Cardiac muscle cell (in vitro differentiated cells and primary cell): Measurements from ENCODE around the gene PRKG1. TPM values are rescaled to one million over a fixed set of nuclear protein-coding genes. Genes with fewer than 3 reads are reported as not detected.

Experiments
- DNase-seq, 2 donors: peaks; one replicate each; pipeline versions ENCODE4 v3.0.0 to v3.0.0-alpha.2; 2010 to 2017; ENCODE audit warnings: low read depth in 1 of 2, low spot score in 1 of 2
- H3K27ac ChIP-seq: fragments of 200-600 bp; sonication (generic); 2 replicates; pipeline ENCODE4 v1.5.1; 2016
- H3K27me3 ChIP-seq: fragments of 200-600 bp; sonication (generic); 2 replicates; pipeline ENCODE4 v1.6.0; 2016; ENCODE audit warnings: control low read depth
- H3K36me3 ChIP-seq: fragments of 200-600 bp; sonication (generic); 2 replicates; pipeline ENCODE4 v1.5.1; 2016; ENCODE audit warnings: control low read depth
- H3K4me1 ChIP-seq: fragments of 200-600 bp; sonication (generic); 2 replicates; pipeline ENCODE4 v1.8.1; 2017; ENCODE audit warnings: low read depth, mild to moderate bottlenecking, mixed run types
- H3K4me3 ChIP-seq: fragments of 200-600 bp; sonication (generic); 2 replicates; pipeline ENCODE4 v1.5.1; 2016; ENCODE audit warnings: mild to moderate bottlenecking
- H3K9me3 ChIP-seq: fragments of 200-600 bp; sonication (generic); 2 replicates; pipeline ENCODE4 v1.5.1; 2017; ENCODE audit warnings: low read depth, mild to moderate bottlenecking, control low read depth
- polyA plus RNA-seq: library from polyadenylated mRNA; unstranded; fragments of >200 nt; fragmentation: Nextera tagmentation; extraction: Ambion mirVana; gene quantifications from 2 replicates; pipeline ENCODE4 v1.2.1, GENCODE V29; 2016
- total RNA-seq: library from RNA; depleted of rRNA; stranded (reverse); fragments of >200 nt; gene quantifications from 2 replicates; pipeline ENCODE4 v1.2.3, GENCODE V29; 2016
- TF ChIP-seq, protein P1 (sequence below): IDR thresholded peaks from 2 replicates; pipeline ENCODE4 v1.5.1; 2012; ENCODE audit warnings: low read depth, mild to moderate bottlenecking, low read length

Gene PRKG1
- total and polyA plus RNA-seq, 2 experiments from 2014 or later, result 2.9 to 13.3 TPM

DNA sequence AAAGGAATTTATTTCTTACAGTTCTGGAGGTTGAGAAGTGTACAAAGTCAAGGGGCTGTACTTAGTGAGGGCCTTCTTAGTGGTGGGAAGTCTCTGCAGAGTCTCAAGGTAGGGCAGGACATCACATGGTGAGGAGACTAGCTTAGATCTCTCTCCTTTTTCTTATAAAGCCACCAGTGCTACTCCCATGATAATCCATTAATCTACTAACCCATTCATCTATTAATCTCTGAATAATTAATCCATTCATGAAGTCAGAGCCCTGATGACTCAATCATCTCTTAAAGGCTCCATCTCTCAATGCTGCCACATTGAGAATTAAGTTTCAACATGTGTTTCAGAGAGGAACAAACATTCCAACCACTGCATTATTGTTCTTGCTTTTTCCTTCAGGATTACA lies 689.5 kb downstream of the PRKG1 start:
- Histone ChIP-seq H3K4me1 (no peaks in the 10 kb centered on the region), H3K27me3 (no peaks in the 10 kb centered on the region), H3K36me3 (no peaks in the 10 kb centered on the region), H3K9me3 (no peaks in the 10 kb centered on the region), H3K4me3 (no peak overlapping the region), H3K27ac (no peak overlapping the region)
- TF ChIP-seq, protein P1, sequence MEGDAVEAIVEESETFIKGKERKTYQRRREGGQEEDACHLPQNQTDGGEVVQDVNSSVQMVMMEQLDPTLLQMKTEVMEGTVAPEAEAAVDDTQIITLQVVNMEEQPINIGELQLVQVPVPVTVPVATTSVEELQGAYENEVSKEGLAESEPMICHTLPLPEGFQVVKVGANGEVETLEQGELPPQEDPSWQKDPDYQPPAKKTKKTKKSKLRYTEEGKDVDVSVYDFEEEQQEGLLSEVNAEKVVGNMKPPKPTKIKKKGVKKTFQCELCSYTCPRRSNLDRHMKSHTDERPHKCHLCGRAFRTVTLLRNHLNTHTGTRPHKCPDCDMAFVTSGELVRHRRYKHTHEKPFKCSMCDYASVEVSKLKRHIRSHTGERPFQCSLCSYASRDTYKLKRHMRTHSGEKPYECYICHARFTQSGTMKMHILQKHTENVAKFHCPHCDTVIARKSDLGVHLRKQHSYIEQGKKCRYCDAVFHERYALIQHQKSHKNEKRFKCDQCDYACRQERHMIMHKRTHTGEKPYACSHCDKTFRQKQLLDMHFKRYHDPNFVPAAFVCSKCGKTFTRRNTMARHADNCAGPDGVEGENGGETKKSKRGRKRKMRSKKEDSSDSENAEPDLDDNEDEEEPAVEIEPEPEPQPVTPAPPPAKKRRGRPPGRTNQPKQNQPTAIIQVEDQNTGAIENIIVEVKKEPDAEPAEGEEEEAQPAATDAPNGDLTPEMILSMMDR, result no peak
- DNase-seq, result no peak

DNA sequence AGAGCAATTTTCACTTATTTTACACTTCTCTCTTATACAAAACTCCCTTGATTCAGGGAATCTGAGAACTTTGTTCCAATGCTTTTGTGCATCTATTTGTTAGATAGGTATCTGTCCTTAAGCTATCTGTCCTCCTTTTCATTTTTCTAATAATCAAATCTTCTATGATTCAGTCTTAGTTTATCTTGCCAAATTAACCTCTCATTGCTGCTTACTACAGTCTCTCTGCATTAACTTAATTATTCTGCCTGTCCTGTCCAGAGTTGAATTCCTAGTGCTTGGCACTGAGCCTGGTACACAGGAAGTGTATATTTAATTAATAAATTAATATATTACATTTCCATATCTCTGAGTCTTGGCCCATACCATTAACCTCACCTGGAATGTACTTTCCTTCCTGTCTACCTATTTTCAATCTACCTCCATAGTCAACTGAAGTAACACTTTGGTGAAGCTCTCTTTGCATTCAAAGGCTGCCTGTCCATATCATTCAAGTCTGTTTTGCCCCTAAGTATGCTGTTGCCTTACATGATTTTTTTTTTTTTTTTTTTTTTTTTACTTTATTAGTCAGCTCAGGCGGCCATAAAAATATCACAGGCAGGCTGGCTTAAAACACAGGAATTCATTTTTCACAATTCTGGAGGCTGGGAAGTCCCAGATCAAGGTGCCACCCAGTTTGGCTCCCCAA lies 691.1 kb downstream of the PRKG1 start:
- H3K4me1 ChIP-seq, result no peaks in the 10 kb centered on the region
- TF ChIP-seq, protein P1, result no peak
- no peaks in the 10 kb centered on the region for H3K9me3 ChIP-seq
- H3K27me3 ChIP-seq, result no peaks in the 10 kb centered on the region
- DNase-seq, result no peak
- no peak overlapping the region for H3K27ac ChIP-seq
- no peak overlapping the region for H3K4me3 ChIP-seq
- no peaks in the 10 kb centered on the region for H3K36me3 ChIP-seq

DNA sequence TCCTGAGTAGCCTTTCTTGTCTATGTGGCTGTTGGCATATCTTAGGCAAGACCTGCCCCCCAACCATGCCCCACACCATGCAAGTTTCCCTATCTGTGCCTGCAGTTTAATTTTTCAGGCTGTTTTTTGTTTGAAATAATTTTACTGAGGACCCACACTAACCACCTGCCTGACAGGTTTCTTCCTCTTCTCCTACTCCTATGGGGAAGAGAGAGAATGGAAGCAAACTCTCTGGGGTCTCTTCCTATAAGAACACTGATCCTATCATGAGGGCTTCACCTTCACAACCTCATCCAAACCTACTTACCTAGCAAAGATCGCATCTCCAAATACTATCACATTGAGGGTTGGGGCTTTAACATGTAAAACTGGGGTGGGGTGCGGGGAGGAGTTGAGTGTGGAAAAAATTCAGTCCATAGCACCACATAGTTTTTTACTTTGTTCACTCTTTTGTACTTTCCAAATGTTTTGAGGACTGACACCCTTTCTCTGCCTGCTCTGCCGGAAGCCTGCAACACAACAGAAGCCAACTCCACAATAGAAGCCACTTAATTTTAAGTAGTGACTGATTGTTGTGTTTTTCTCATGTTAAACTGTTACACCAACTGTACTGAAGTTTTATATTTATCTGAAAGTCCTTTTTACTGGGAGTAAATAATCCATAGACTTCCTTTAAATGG lies 692.3 kb downstream of the PRKG1 start:
- H3K4me3 ChIP-seq, result no peak overlapping the region
- no peak overlapping the region for H3K27ac ChIP-seq
- no peaks in the 10 kb centered on the region for H3K4me1 ChIP-seq
- H3K27me3 ChIP-seq, result no peaks in the 10 kb centered on the region
- no peaks in the 10 kb centered on the region for H3K9me3 ChIP-seq
- no peaks in the 10 kb centered on the region for H3K36me3 ChIP-seq
- TF ChIP-seq, protein P1, result no peak
- DNase-seq, result no peak

DNA sequence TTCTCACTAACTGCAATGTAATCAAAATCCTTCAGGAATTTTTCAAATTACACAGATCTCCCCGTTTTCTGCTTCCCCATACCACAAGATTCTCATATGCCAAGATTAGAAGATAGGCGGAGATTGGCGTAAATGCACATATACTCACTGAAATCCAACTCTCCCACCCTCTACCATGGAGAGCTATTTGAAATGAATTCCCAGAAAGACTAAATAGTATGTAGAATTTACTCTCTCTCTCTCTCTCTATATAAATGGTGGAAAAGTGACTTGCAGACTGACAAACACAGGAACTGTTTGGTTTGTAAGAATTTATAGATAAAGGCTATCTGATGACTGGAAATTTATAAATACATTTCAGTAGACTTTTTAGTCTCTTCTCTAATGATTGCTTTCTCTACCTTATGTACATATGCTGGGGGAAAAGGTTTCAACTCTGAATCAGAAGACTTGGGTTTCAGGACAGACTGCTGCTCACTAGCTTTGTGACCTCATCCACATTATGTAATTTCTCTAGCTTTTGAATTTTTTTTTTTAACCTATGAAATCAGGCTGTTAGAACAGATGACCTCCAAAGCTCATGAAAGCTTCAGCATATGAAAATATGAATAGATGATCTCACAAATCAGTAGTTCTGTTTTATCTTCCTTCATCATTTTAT lies 692.9 kb downstream of the PRKG1 start:
- H3K36me3 ChIP-seq, result no peaks in the 10 kb centered on the region
- TF ChIP-seq, protein P1, result no peak
- no peaks in the 10 kb centered on the region for H3K9me3 ChIP-seq
- H3K27ac ChIP-seq, result no peak overlapping the region
- H3K4me3 ChIP-seq, result no peak overlapping the region
- H3K4me1 ChIP-seq, result no peaks in the 10 kb centered on the region
- no peaks in the 10 kb centered on the region for H3K27me3 ChIP-seq
- DNase-seq, result peak in 1 of 2 donors; percentile 4

DNA sequence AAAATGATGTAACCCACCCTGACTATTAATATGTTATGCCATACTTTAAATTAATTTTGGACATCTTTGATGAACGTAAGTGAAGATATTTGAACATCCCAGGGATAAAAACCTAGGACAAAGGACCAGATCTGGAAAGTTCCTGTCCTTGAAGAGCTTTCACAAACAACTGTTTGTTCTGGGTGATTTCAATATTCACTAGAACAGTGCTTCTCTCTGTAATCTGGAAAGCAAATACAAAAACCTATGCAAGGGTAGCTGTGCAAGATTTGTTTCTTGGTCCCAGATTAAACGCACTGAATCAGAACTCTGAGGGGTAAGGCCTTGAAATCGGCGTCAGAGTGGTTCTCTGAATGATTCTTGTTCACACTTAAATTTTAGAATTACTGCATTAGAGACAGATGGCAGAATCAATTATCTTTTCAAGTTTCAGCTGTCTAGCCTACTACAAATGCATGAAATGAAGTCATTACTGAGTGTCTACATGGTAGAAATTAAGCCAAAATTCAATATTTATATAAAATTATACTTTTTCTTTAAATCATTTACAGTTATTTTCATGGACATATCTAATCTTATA lies 694.7 kb downstream of the PRKG1 start:
- no peaks in the 10 kb centered on the region for H3K4me1 ChIP-seq
- DNase-seq, result no peak

More for the DNA sequence above, 694.7 kb downstream of the PRKG1 start:
- Histone ChIP-seq H3K36me3 (no peaks in the 10 kb centered on the region), H3K27ac (no peak overlapping the region), H3K4me3 (no peak overlapping the region), H3K9me3 (no peaks in the 10 kb centered on the region), H3K27me3 (no peaks in the 10 kb centered on the region)
- TF ChIP-seq, protein P1, result no peak
